CD1c-positive myeloid dendritic cell (primary cell): ENCODE data around the gene GANC.
"Not testable (repeated sequence)": the region's sequence is repeated elsewhere in the genome, so short reads cannot be mapped to it uniquely, and the experiment has no call there.

Experiments
- DNase-seq: peaks from one replicate; pipeline ENCODE4 v3.0.0-alpha.2; 2016; ENCODE audit errors: extremely low spot score

Gene GANC

GRCh38 chr15:42284551-42284950 is 11.6 kb downstream of the GANC start:
- DNase-seq, result no peak

GRCh38 chr15:42285034-42285433 is 12.0 kb downstream of the GANC start:
- DNase-seq, result no peak

- no peak for DNase-seq
Measured at GRCh38 chr15:42286445-42287029, 13.5 kb downstream of the GANC start.

GRCh38 chr15:42287931-42288330 is 14.9 kb downstream of the GANC start:
- DNase-seq, result no peak

- no peak for DNase-seq
Measured at GRCh38 chr15:42289166-42289565, 16.2 kb downstream of the GANC start.

- DNase-seq, result not testable (repeated sequence)
Measured at GRCh38 chr15:42301004-42301403, 28.0 kb downstream of the GANC start.

GRCh38 chr15:42306681-42307080 is 33.7 kb downstream of the GANC start:
- no peak for DNase-seq

- no peak for DNase-seq
Measured at GRCh38 chr15:42313463-42313862, 40.5 kb downstream of the GANC start.

- no peak for DNase-seq
Measured at GRCh38 chr15:42314818-42315217, 41.8 kb downstream of the GANC start.

GRCh38 chr15:42315521-42315920 is 42.5 kb downstream of the GANC start:
- DNase-seq, result no peak

- DNase-seq, result not testable (repeated sequence)
Measured at GRCh38 chr15:42316282-42316805, 43.3 kb downstream of the GANC start.

GRCh38 chr15:42319206-42319605 is 46.2 kb downstream of the GANC start:
- no peak for DNase-seq

- DNase-seq, result no peak
Measured at GRCh38 chr15:42324308-42324707, 51.3 kb downstream of the GANC start.

- DNase-seq, result no peak
Measured at GRCh38 chr15:42329161-42329560, 56.2 kb downstream of the GANC start.

- DNase-seq, result no peak
Measured at GRCh38 chr15:42329992-42330391, 57.0 kb downstream of the GANC start.

GRCh38 chr15:42331235-42331634 is 58.2 kb downstream of the GANC start:
- no peak for DNase-seq

- no peak for DNase-seq
Measured at GRCh38 chr15:42332331-42332730, 59.3 kb downstream of the GANC start.

GRCh38 chr15:42335074-42335473 is 62.1 kb downstream of the GANC start:
- DNase-seq, result no peak

- DNase-seq, result not testable (repeated sequence)
Measured at GRCh38 chr15:42336650-42337049, 63.6 kb downstream of the GANC start.

- DNase-seq, result not testable (repeated sequence)
Measured at GRCh38 chr15:42337104-42337503, 64.1 kb downstream of the GANC start.

- DNase-seq, result no peak
Measured at GRCh38 chr15:42338500-42338899, 65.5 kb downstream of the GANC start.

- no peak for DNase-seq
Measured at GRCh38 chr15:42343596-42344232, 70.7 kb downstream of the GANC start.

GRCh38 chr15:42344763-42345162 is 71.8 kb downstream of the GANC start:
- no peak for DNase-seq

- DNase-seq, result no peak
Measured at GRCh38 chr15:42345504-42345903, 72.5 kb downstream of the GANC start.
